GM12878 (cell line): ENCODE results near the gene EXOC5. TPM values are rescaled to one million over a fixed set of nuclear protein-coding genes. Genes with fewer than 3 reads are reported as not detected.

ENCODE experiments used
- CREB1 ChIP-seq: IDR thresholded peaks from 2 replicates; pipeline ENCODE4 v1.6.1; 2012; ENCODE audit warnings: low read depth, mild to moderate bottlenecking, inconsistent platforms
- ESRRA ChIP-seq: IDR thresholded peaks from 2 replicates; pipeline ENCODE4 v1.6.1; 2012; ENCODE audit warnings: mild to moderate bottlenecking, low read length, improper control_type of control experiment
- ETV6 ChIP-seq, 2 experiments: fragments of 450-650 bp in 1 of 2; IDR thresholded peaks in 1 of 2; conservative IDR thresholded peaks in 1 of 2; 2 replicates each; pipeline ENCODE4 v1.6.1; 2014; ENCODE audit warnings: antibody characterized with exemption in 1 of 2, borderline replicate concordance in 1 of 2, low read depth in 1 of 2, mild to moderate bottlenecking in 1 of 2, moderate library complexity in 1 of 2
- IKZF1 ChIP-seq: fragments of 450-650 bp; conservative IDR thresholded peaks from 2 replicates; pipeline ENCODE4 v1.6.1; 2017; ENCODE audit warnings: antibody characterized with exemption, mild to moderate bottlenecking
- IRF4 ChIP-seq: IDR thresholded peaks from 2 replicates; pipeline ENCODE4 v1.6.1; 2011; ENCODE audit warnings: low read depth, low read length
- JUNB ChIP-seq: IDR thresholded peaks from 2 replicates; pipeline ENCODE4 v1.6.1; 2016; ENCODE audit warnings: antibody characterized with exemption, mild to moderate bottlenecking
- KDM1A ChIP-seq: fragments of 200-600 bp; sonication (generic); IDR thresholded peaks from 2 replicates; pipeline ENCODE4 v1.6.1; 2016; ENCODE audit warnings: borderline replicate concordance
- POLR2A ChIP-seq: IDR thresholded peaks from 2 replicates; pipeline ENCODE4 v1.6.1; 2011; ENCODE audit warnings: low read depth, mild to moderate bottlenecking, low read length
- POLR2AphosphoS2 ChIP-seq: IDR thresholded peaks from 2 replicates; pipeline ENCODE4 v1.6.1; 2011; ENCODE audit warnings: low read depth, mild to moderate bottlenecking, low read length, improper control_type of control experiment, moderate library complexity
- POLR2AphosphoS5 ChIP-seq: IDR thresholded peaks from 2 replicates; pipeline ENCODE4 v1.6.1; 2011; ENCODE audit warnings: mild to moderate bottlenecking, low read length, inconsistent platforms
- POU2F2 ChIP-seq: IDR thresholded peaks from 3 replicates; pipeline ENCODE4 v1.6.1; 2011; ENCODE audit warnings: low read depth, mild to moderate bottlenecking, low read length, borderline replicate concordance
- RELB ChIP-seq: fragments of 450-650 bp; IDR thresholded peaks from 2 replicates; pipeline ENCODE4 v1.6.1; 2017; ENCODE audit warnings: low read depth, mild to moderate bottlenecking, moderate library complexity
- TBL1XR1 ChIP-seq: IDR thresholded peaks from 2 replicates; pipeline ENCODE4 v1.6.1; 2012; ENCODE audit warnings: low read depth, low read length, improper control_type of control experiment
- YBX1 ChIP-seq: fragments of 450-650 bp; IDR thresholded peaks from 2 replicates; pipeline ENCODE4 v1.6.1; 2016; ENCODE audit warnings: antibody characterized with exemption
- YY1 ChIP-seq: IDR thresholded peaks from 2 replicates; pipeline ENCODE4 v1.6.1; 2011; ENCODE audit warnings: low read depth, mild to moderate bottlenecking, low read length
- ZNF207 ChIP-seq: fragments of 450-650 bp; IDR thresholded peaks from 2 replicates; pipeline ENCODE4 v1.6.1; 2014; ENCODE audit warnings: antibody characterized with exemption, mild to moderate bottlenecking, borderline replicate concordance
- ZNF687 ChIP-seq: fragments of 450-650 bp; IDR thresholded peaks from 2 replicates; pipeline ENCODE4 v1.6.1; 2017; ENCODE audit warnings: mild to moderate bottlenecking, moderate library complexity
- polyA plus RNA-seq, 11 experiments: library from polyadenylated mRNA; depleted of rRNA in 4 of 11; unstranded in 6 of 11; stranded (reverse) in 5 of 11; fragments of >200 nt; fragmentation: Nextera tagmentation in 4 of 11; fragmentation: Illumina TruSeq in 1 of 11; extraction: Ambion mirVana in 4 of 11; extraction: Trizol in 1 of 11; gene quantifications; 1 replicate in 1 of 11; 2 replicates in 10 of 11; pipeline versions ENCODE4 v1.2.1 to v1.2.3, GENCODE V29; 2011 to 2016; ENCODE audit warnings: inconsistent platforms in 2 of 11, missing spikeins in 2 of 11, low read depth in 1 of 11
- total RNA-seq, 4 experiments: library from RNA; depleted of rRNA in 3 of 4; stranded (reverse); fragments of >200 nt in 3 of 4; fragmentation: Illumina TruSeq in 1 of 4; extraction: Trizol in 1 of 4; gene quantifications; 2 replicates each; pipeline versions ENCODE4 v1.2.1 to v1.2.3, GENCODE V29; 2013 to 2021
- TF ChIP-seq, protein P1 (sequence below): fragments of 450-650 bp; IDR thresholded peaks from 2 replicates; pipeline ENCODE4 v1.6.1; 2018; ENCODE audit warnings: borderline replicate concordance, mild to moderate bottlenecking; ENCODE audit not compliant: partially characterized antibody
- TF ChIP-seq, protein P2 (sequence below): fragments of 450-650 bp; IDR thresholded peaks from 2 replicates; pipeline ENCODE4 v1.6.1; 2017; ENCODE audit warnings: mild to moderate bottlenecking, low read depth, inconsistent platforms; ENCODE audit not compliant: poor library complexity, severe bottlenecking

EXOC5 gene
- total and polyA plus RNA-seq, 10 of the 15 experiments (the other 5 are each of a cell fraction or from before 2014, with no cell fraction given) = 10.3 to 101 (median 43.6) TPM

DNA sequence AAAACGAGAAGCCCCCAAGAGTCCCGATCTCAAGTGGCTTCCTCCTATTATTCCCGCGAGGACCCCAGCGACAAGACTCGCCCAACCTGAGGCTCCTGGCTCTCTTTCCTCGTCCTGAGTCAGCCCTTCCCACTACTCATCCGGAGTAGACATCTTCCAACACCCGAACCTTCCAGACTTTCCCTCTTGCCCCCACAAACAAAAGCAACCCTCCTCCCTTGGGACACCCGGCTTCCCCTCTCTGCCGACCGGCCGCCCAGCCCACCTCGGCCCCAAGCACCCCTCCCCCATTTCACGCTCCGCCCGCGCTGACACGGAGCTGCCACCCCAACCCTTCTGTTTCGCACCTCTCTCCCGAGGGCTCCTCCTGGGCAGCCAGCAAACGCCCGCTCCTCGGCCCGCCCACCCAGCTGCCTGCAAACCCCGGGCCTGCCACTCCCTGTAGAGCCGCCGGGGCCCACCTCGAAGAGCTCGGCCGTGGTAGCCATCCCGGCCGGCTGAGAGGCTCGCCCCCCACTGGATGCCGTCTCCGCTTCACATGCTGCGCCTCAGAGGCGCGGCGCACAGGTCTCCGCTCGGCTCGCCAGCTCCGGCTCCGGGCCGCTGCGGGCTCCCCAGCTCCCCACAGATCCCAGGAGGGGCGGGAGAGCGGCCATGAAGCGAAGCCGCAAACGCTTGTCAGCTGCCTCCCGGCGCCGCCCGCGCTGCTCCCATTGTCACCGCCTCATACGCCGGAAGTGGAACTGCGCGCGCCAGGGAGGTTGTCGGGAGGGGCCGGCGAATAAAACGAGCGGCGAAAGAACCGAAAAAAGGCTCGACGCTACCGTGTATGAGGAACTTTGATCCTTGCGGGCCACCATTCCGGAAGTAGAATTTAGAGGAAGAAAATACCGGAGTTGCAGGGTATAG is at the start of gene EXOC5, which contains the start of gene AP5M1 (continued):
- TF ChIP-seq, protein P1, sequence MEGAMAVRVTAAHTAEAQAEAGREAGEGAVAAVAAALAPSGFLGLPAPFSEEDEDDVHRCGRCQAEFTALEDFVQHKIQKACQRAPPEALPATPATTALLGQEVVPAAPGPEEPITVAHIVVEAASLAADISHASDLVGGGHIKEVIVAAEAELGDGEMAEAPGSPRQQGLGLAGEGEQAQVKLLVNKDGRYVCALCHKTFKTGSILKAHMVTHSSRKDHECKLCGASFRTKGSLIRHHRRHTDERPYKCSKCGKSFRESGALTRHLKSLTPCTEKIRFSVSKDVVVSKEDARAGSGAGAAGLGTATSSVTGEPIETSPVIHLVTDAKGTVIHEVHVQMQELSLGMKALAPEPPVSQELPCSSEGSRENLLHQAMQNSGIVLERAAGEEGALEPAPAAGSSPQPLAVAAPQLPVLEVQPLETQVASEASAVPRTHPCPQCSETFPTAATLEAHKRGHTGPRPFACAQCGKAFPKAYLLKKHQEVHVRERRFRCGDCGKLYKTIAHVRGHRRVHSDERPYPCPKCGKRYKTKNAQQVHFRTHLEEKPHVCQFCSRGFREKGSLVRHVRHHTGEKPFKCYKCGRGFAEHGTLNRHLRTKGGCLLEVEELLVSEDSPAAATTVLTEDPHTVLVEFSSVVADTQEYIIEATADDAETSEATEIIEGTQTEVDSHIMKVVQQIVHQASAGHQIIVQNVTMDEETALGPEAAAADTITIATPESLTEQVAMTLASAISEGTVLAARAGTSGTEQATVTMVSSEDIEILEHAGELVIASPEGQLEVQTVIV = peak; percentile 79
- TF ChIP-seq YY1 = peak; percentile 90
- peak; percentile 45; the same call in 1 of the 2 replicates for TF ChIP-seq JUNB
- TF ChIP-seq, protein P2, sequence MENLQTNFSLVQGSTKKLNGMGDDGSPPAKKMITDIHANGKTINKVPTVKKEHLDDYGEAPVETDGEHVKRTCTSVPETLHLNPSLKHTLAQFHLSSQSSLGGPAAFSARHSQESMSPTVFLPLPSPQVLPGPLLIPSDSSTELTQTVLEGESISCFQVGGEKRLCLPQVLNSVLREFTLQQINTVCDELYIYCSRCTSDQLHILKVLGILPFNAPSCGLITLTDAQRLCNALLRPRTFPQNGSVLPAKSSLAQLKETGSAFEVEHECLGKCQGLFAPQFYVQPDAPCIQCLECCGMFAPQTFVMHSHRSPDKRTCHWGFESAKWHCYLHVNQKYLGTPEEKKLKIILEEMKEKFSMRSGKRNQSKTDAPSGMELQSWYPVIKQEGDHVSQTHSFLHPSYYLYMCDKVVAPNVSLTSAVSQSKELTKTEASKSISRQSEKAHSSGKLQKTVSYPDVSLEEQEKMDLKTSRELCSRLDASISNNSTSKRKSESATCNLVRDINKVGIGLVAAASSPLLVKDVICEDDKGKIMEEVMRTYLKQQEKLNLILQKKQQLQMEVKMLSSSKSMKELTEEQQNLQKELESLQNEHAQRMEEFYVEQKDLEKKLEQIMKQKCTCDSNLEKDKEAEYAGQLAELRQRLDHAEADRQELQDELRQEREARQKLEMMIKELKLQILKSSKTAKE = peak; percentile 39
- peak; percentile 60; the same call in 1 of the 2 replicates for TF ChIP-seq ZNF207
- TF ChIP-seq ZNF687 = peak; percentile 59
- peak; percentile 54; the same call in 1 of the 2 replicates for TF ChIP-seq POLR2AphosphoS2
- TF ChIP-seq ESRRA = peak; percentile 80; the same call in 1 of the 2 replicates
- peak; percentile 94 for TF ChIP-seq IKZF1
- TF ChIP-seq RELB = peak; percentile 86
- TF ChIP-seq POU2F2 = peak; percentile 21; the same call in 1 of the 3 replicates
- peak; percentile 85 for TF ChIP-seq POLR2A
- no peak for TF ChIP-seq KDM1A
- peak in 1 of 2 experiments; percentile 43; a peak in 1 of 4 replicates for TF ChIP-seq ETV6 (conservative IDR thresholded peaks at IDR 0.05 in 1 of 2, IDR thresholded peaks at IDR 0.05 in 1 of 2; ENCODE audit: borderline replicate concordance in 1 of 2, low read depth in 1 of 2)
- peak; percentile 44; the same call in 1 of the 2 replicates for TF ChIP-seq TBL1XR1
- TF ChIP-seq IRF4 = no peak
- TF ChIP-seq CREB1 = peak; percentile 77
- no peak for TF ChIP-seq YBX1
- no peak for TF ChIP-seq POLR2AphosphoS5
